Retinal pigment epithelial cell (primary cell): ENCODE results near the gene DHX29.

Source experiments
- DNase-seq: peaks from one replicate; pipeline ENCODE4 v3.0.0-alpha.2; 2010; ENCODE audit warnings: low read depth
- H3K4me3 ChIP-seq: 2 replicates; pipeline ENCODE4 v1.5.1; 2011; ENCODE audit warnings: mild to moderate bottlenecking, low read length, control low read depth, moderate library complexity
- TF ChIP-seq, protein P1 (sequence below): conservative IDR thresholded peaks from 2 replicates; pipeline ENCODE4 v1.5.1; 2011; ENCODE audit warnings: low read depth, low read length, control low read depth, inconsistent platforms

Gene DHX29, protein sequence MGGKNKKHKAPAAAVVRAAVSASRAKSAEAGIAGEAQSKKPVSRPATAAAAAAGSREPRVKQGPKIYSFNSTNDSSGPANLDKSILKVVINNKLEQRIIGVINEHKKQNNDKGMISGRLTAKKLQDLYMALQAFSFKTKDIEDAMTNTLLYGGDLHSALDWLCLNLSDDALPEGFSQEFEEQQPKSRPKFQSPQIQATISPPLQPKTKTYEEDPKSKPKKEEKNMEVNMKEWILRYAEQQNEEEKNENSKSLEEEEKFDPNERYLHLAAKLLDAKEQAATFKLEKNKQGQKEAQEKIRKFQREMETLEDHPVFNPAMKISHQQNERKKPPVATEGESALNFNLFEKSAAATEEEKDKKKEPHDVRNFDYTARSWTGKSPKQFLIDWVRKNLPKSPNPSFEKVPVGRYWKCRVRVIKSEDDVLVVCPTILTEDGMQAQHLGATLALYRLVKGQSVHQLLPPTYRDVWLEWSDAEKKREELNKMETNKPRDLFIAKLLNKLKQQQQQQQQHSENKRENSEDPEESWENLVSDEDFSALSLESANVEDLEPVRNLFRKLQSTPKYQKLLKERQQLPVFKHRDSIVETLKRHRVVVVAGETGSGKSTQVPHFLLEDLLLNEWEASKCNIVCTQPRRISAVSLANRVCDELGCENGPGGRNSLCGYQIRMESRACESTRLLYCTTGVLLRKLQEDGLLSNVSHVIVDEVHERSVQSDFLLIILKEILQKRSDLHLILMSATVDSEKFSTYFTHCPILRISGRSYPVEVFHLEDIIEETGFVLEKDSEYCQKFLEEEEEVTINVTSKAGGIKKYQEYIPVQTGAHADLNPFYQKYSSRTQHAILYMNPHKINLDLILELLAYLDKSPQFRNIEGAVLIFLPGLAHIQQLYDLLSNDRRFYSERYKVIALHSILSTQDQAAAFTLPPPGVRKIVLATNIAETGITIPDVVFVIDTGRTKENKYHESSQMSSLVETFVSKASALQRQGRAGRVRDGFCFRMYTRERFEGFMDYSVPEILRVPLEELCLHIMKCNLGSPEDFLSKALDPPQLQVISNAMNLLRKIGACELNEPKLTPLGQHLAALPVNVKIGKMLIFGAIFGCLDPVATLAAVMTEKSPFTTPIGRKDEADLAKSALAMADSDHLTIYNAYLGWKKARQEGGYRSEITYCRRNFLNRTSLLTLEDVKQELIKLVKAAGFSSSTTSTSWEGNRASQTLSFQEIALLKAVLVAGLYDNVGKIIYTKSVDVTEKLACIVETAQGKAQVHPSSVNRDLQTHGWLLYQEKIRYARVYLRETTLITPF (N-terminal part only)

DNA sequence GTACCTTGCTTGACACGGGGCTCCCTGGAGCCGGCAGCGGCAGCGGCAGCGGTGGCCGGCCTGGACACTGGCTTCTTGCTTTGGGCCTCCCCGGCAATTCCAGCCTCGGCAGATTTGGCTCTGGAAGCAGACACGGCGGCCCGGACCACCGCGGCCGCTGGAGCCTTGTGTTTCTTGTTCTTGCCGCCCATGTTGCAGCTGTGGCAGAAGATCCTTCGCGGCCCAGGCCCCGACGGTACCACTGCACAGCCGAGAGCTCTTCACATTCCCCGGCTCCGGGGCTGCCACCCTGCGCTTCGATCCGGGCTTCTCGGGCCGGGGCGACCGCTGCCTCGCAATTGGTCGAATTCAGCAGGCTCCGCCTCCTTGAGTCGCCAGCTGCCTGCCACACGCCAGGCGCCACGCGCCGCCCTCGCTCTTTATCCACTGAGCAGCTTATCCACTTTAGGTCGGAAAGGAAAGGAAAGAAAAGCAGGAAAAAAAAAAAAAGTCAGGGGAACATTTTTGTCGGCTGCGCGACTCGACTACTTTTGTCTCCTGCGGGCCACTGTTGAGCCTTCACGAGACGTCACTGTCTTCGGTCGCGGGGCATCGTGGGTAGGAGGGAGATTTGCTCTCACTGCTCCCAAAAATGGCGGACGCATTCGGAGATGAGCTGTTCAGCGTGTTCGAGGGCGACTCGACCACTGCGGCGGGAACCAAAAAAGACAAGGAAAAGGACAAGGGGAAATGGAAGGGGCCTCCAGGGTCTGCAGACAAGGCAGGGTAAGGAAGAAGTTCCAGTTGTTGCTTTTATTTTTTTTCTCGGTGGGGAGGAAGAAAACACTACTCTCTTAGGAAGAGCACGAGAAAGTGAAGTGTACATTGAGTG lies at the start of gene DHX29, which contains the start of gene MTREX:
DHX29 (minus strand) TSS at position 312 of the 871 bp plus-strand sequence; CDS start at position 191, 121 bp downstream.
MTREX (plus strand) TSS at position 607 of the 871 bp plus-strand sequence; CDS start at position 632, 25 bp downstream.
- DNase-seq: peak; percentile 83
- TF ChIP-seq, protein P1, sequence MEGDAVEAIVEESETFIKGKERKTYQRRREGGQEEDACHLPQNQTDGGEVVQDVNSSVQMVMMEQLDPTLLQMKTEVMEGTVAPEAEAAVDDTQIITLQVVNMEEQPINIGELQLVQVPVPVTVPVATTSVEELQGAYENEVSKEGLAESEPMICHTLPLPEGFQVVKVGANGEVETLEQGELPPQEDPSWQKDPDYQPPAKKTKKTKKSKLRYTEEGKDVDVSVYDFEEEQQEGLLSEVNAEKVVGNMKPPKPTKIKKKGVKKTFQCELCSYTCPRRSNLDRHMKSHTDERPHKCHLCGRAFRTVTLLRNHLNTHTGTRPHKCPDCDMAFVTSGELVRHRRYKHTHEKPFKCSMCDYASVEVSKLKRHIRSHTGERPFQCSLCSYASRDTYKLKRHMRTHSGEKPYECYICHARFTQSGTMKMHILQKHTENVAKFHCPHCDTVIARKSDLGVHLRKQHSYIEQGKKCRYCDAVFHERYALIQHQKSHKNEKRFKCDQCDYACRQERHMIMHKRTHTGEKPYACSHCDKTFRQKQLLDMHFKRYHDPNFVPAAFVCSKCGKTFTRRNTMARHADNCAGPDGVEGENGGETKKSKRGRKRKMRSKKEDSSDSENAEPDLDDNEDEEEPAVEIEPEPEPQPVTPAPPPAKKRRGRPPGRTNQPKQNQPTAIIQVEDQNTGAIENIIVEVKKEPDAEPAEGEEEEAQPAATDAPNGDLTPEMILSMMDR: no peak
- H3K4me3 ChIP-seq: peak within 1 kb of the TSS; percentile 86

DNA sequence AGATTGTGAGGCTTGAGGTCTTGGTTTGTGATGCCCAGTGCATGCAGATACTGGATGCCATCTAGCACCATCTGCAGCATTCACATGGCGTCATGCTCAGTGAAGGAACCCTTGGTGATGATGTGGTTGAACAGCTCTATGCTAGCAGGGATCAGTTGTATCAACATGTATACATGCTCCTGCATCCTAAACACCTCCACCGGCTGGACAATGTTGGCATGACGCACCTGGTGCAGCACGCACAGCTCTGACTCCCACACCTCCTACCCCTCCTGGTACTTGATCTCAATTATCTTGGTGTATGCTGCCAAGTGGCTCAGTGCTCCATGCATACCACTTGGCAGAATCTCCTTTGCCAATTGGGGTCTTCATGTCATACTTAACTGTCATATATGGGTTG lies 49.4 kb upstream of the DHX29 start:
- no peak overlapping the region for H3K4me3 ChIP-seq
- DNase-seq: no peak
- TF ChIP-seq, protein P1: no peak

DNA sequence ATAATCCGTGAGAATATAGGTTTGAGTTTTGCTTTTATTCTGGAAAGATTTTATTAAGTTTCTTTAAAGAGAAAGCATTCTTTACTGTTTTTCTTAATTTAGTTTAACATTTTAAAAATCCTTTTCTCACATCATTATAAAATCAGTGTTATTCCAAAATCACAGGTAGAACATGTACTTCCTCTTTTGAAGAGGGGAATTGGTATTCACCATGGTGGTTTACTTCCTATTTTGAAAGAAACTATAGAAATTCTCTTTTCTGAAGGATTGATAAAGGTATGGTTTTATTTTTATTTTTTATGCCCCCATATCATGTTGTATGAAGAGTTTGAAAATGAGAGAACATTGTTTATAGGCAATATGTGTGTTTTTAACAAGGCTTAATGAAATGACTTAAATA lies 43.3 kb upstream of the DHX29 start:
- TF ChIP-seq, protein P1: no peak
- no peak for DNase-seq
- no peak overlapping the region for H3K4me3 ChIP-seq

DNA sequence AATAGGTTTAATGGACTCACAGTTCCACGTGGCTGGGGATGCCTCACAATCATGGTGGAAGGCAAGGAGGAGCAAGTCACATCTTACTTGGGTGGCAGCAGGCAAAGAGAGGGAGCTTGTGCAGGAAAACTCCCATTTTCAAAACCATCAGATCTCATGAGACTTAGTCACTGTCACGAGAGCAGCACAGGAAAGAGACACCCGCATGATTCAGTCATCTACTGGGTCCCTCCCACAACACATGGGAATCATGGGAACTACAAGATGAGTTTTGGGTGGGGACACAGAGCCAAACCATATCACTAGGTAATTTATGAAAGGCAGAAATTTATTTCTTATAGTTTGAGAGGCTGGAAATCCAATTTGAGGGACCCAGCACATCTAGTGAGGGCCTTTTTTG lies 40.3 kb upstream of the DHX29 start:
- no peak for DNase-seq
- TF ChIP-seq, protein P1: no peak
- H3K4me3 ChIP-seq: no peak overlapping the region

DNA sequence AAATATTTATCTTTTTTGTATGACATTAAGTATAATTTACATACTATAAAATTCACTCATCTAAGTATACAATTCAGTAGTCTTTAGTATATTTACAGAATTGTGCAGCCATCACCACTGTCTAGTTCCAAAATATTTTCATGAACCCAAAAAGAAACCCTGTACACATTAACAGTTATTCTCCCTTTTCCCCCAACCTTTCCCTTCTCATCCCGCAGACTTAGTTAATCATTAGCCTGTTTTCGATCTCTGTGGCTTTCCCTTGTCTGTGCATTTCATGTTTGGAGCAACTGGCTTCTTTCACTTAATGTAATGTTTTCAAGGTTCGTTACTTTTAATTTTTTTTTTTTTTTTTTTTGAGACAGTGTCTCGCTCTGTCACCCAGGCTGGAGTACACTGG lies 37.8 kb upstream of the DHX29 start:
- no peak overlapping the region for H3K4me3 ChIP-seq
- TF ChIP-seq, protein P1: no peak
- no peak for DNase-seq

DNA sequence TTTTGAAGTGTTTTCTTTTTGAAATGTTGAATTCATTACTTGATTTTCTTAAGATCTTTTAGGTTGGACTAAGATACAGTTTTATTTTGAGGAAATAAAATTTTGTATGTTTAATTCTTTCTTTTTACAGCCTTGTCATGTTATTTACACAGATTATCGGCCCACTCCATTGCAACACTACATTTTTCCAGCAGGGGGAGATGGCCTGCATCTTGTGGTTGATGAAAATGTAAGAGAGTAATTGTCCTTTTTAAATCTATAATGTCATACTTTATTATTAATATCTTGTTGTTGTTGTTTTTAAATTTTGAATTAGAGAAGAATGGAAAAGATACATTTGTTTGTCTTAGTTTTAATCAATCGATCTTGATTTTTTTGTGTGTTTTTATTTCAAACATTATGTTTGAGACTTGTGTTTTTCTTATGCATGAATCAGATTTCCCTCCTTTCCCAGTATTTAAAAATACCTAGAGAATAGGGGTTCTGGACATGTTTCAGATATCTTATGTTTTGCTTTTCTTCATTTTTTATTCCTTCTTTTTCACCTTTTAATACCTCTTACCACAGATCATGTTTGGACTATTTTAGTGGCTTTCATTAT lies 37.0 kb upstream of the DHX29 start:
- DNase-seq: peak; percentile 31
- H3K4me3 ChIP-seq: no peak overlapping the region
- TF ChIP-seq, protein P1: peak; percentile 89
